Neural cell (in vitro differentiated cells): ENCODE data around the gene CCDC27. TPM values are rescaled to one million over a fixed set of nuclear protein-coding genes. Genes with fewer than 3 reads are reported as not detected.
A peak's percentile ranks its signal among the peaks of the same experiment; 100 is the strongest.

ENCODE experiments used
- H2AFZ ChIP-seq: fragments of 200-600, 300-800 bp; sonication (generic), shearing (Covaris generic); 2 replicates; pipeline ENCODE4 v1.6.0; 2014; ENCODE audit warnings: low read depth, mild to moderate bottlenecking, antibody characterized with exemption, low read length, moderate library complexity
- H3F3A ChIP-seq: fragments of 200-600 bp; shearing (Covaris generic); 2 replicates; pipeline ENCODE4 v1.6.1; 2016; ENCODE audit warnings: mild to moderate bottlenecking, moderate library complexity, mixed read lengths, antibody characterized with exemption, low read length; ENCODE audit not compliant: insufficient read depth, poor library complexity, severe bottlenecking
- H3K27ac ChIP-seq: fragments of 200-600, 300-800 bp; sonication (generic), shearing (Covaris generic); 2 replicates; pipeline ENCODE4 v1.5.1; 2014; ENCODE audit warnings: mild to moderate bottlenecking, low read length, moderate library complexity
- H3K27me3 ChIP-seq: fragments of 300-800, 200-600 bp; sonication (generic), shearing (Covaris generic); 2 replicates; pipeline ENCODE4 v1.6.0; 2014; ENCODE audit warnings: mild to moderate bottlenecking, low read depth, low read length, moderate library complexity; ENCODE audit not compliant: insufficient read depth
- H3K36me3 ChIP-seq: fragments of 300-800, 200-600 bp; sonication (generic), shearing (Covaris generic); 2 replicates; pipeline ENCODE4 v1.5.1; 2014; ENCODE audit warnings: mild to moderate bottlenecking, antibody characterized with exemption, low read length, moderate library complexity; ENCODE audit not compliant: insufficient read depth
- H3K4me2 ChIP-seq: fragments of 300-800, 200-600 bp; sonication (generic), shearing (Covaris generic); 2 replicates; pipeline ENCODE4 v1.6.0; 2014; ENCODE audit warnings: mild to moderate bottlenecking, low read length
- H3K4me3 ChIP-seq: fragments of 300-800, 200-600 bp; sonication (generic), shearing (Covaris generic); 2 replicates; pipeline ENCODE4 v1.5.1; 2014; ENCODE audit warnings: mild to moderate bottlenecking, low read length, moderate library complexity
- H3K79me2 ChIP-seq: fragments of 200-600 bp; shearing (Covaris generic); replicated peaks from 2 replicates; pipeline ENCODE4 v1.6.0; 2014; ENCODE audit warnings: mild to moderate bottlenecking, low read length, moderate library complexity; ENCODE audit not compliant: insufficient read depth
- H3K9ac ChIP-seq: fragments of 300-800, 200-600 bp; sonication (generic), shearing (Covaris generic); 2 replicates; pipeline ENCODE4 v1.6.1; 2016; ENCODE audit warnings: mild to moderate bottlenecking, low read length, mixed read lengths
- H3K9me2 ChIP-seq: fragments of 200-600 bp; shearing (Covaris generic); 2 replicates; pipeline ENCODE4 v1.6.1; 2016; ENCODE audit warnings: mild to moderate bottlenecking, low read length, mixed read lengths; ENCODE audit not compliant: insufficient read depth
- H3K9me3 ChIP-seq: fragments of 200-600, 300-800 bp; sonication (generic), shearing (Covaris generic); 2 replicates; pipeline ENCODE4 v1.6.1; 2016; ENCODE audit warnings: mild to moderate bottlenecking, mixed run types, low read length, moderate library complexity, mixed read lengths
- H4K20me1 ChIP-seq: fragments of 200-600 bp; shearing (Covaris generic); 2 replicates; pipeline ENCODE4 v1.6.1; 2016; ENCODE audit warnings: mild to moderate bottlenecking, mixed run types; ENCODE audit not compliant: insufficient read depth
- CTCF ChIP-seq: fragments of 450-650 bp; IDR thresholded peaks from 2 replicates; pipeline ENCODE4 v1.5.1; 2014; ENCODE audit warnings: antibody characterized with exemption, mild to moderate bottlenecking, moderate library complexity; ENCODE audit not compliant: poor library complexity, severe bottlenecking
- EP300 ChIP-seq: fragments of 450-650 bp; conservative IDR thresholded peaks from 2 replicates; pipeline ENCODE4 v1.6.1; 2014; ENCODE audit warnings: antibody characterized with exemption, mild to moderate bottlenecking, moderate library complexity; ENCODE audit not compliant: poor library complexity, severe bottlenecking
- EZH2 ChIP-seq: fragments of 200-600, 300-800 bp; shearing (Covaris generic), sonication (generic); IDR thresholded peaks from 2 replicates; pipeline ENCODE4 v1.6.1; 2014; ENCODE audit warnings: antibody characterized with exemption, low read length, borderline replicate concordance, mild to moderate bottlenecking; ENCODE audit not compliant: insufficient read depth, poor library complexity, severe bottlenecking
- MXI1 ChIP-seq: fragments of 450-650 bp; conservative IDR thresholded peaks from 2 replicates; pipeline ENCODE4 v1.6.1; 2014; ENCODE audit warnings: antibody characterized with exemption, mild to moderate bottlenecking; ENCODE audit not compliant: poor library complexity, severe bottlenecking
- POLR2AphosphoS5 ChIP-seq: IDR thresholded peaks from 2 replicates; pipeline ENCODE4 v1.6.1; 2012
- RAD21 ChIP-seq: fragments of 450-650 bp; conservative IDR thresholded peaks from 2 replicates; pipeline ENCODE4 v1.6.1; 2014; ENCODE audit warnings: antibody characterized with exemption, mild to moderate bottlenecking, moderate library complexity
- REST ChIP-seq: IDR thresholded peaks from 2 replicates; pipeline ENCODE4 v1.6.1; 2012; ENCODE audit warnings: borderline replicate concordance
- SMC3 ChIP-seq: fragments of 450-650 bp; conservative IDR thresholded peaks from 2 replicates; pipeline ENCODE4 v1.6.1; 2014; ENCODE audit warnings: antibody characterized with exemption, mild to moderate bottlenecking, moderate library complexity; ENCODE audit not compliant: poor library complexity
- TAF1 ChIP-seq: IDR thresholded peaks from 2 replicates; pipeline ENCODE4 v1.6.1; 2012; ENCODE audit warnings: low read depth
- polyA plus RNA-seq: library from polyadenylated mRNA; depleted of rRNA; stranded (reverse); fragments of >200 nt; gene quantifications from 2 replicates; pipeline ENCODE4 v1.2.3, GENCODE V29; 2014

CCDC27 gene
- polyA plus RNA-seq, 1 donor from 2014 or later, result not detected

- H3K9ac ChIP-seq, result no peak overlapping the region
- H3K9me2 ChIP-seq, result no peaks in the 10 kb centered on the region
- no peak overlapping the region for H2AFZ ChIP-seq
- H3K27ac ChIP-seq, result no peak overlapping the region
- no peaks in the 10 kb centered on the region for H4K20me1 ChIP-seq
- H3F3A ChIP-seq, result no peaks in the 10 kb centered on the region
- no peak overlapping the region for H3K4me2 ChIP-seq
- H3K79me2 ChIP-seq, result no peaks in the 10 kb centered on the region
- no peak overlapping the region for H3K4me3 ChIP-seq
- TF ChIP-seq REST, result peak; percentile 41
- no peak for TF ChIP-seq CTCF
- H3K36me3 ChIP-seq, result no peaks in the 10 kb centered on the region
- peaks cover 3% of the 10 kb centered on the region for H3K27me3 ChIP-seq
- no peaks in the 10 kb centered on the region for H3K9me3 ChIP-seq
Observed at GRCh38 chr1:3711780-3712451, 40.3 kb upstream of the CCDC27 start.

- Histone ChIP-seq H3K4me3 (no peak overlapping the region), H3K9ac (no peak overlapping the region), H3K27me3 (peaks cover 2% of the 10 kb centered on the region), H3K79me2 (no peaks in the 10 kb centered on the region), H4K20me1 (no peaks in the 10 kb centered on the region), H3K36me3 (no peaks in the 10 kb centered on the region), H3K9me3 (no peaks in the 10 kb centered on the region), H3F3A (no peaks in the 10 kb centered on the region), H2AFZ (no peak overlapping the region), H3K4me2 (no peak overlapping the region), H3K27ac (no peak overlapping the region), H3K9me2 (no peaks in the 10 kb centered on the region)
- no peak for TF ChIP-seq EZH2
- TF ChIP-seq POLR2AphosphoS5, result no peak
- TF ChIP-seq CTCF, result no peak
- TF ChIP-seq EP300, result no peak
- no peak for TF ChIP-seq TAF1
- TF ChIP-seq MXI1, result no peak
- TF ChIP-seq REST, result no peak
- TF ChIP-seq RAD21, result no peak
- no peak for TF ChIP-seq SMC3
Observed at GRCh38 chr1:3712573-3713535, 39.4 kb upstream of the CCDC27 start.
